ENCODE results near the gene CCDC3.
A peak's percentile ranks its signal among the peaks of the same experiment; 100 is the strongest.

Gene CCDC3

GRCh38 chr10:12947741-12948140 lies 53.8 kb downstream of the CCDC3 start:
- H3K4me3 ChIP-seq (ENCODE audit: low read depth, low read length), result no peak overlapping the region
- DNase-seq (ENCODE audit: low read depth), result no peak
- TF ChIP-seq MYC (IDR thresholded peaks at IDR 0.05; ENCODE audit: low read depth, low read length), result no peak
- no peak for TF ChIP-seq POLR2A (IDR thresholded peaks at IDR 0.05; ENCODE audit: extremely low read depth, insufficient read length)
- TF ChIP-seq MAX (IDR thresholded peaks at IDR 0.05; ENCODE audit: low read depth, low read length), result no peak
- no peak for TF ChIP-seq CTCF (IDR thresholded peaks at IDR 0.05; ENCODE audit: low read depth, low read length)

- DNase-seq (ENCODE audit: low read depth), result no peak
- no peak overlapping the region for H3K4me3 ChIP-seq (ENCODE audit: low read depth, low read length)
- TF ChIP-seq POLR2A (IDR thresholded peaks at IDR 0.05; ENCODE audit: extremely low read depth, insufficient read length) (no peak), CTCF (IDR thresholded peaks at IDR 0.05; ENCODE audit: low read depth, low read length) (no peak), MYC (IDR thresholded peaks at IDR 0.05; ENCODE audit: low read depth, low read length) (no peak), MAX (IDR thresholded peaks at IDR 0.05; ENCODE audit: low read depth, low read length) (no peak)
Measured at GRCh38 chr10:12946372-12946771, 55.1 kb downstream of the CCDC3 start.

GRCh38 chr10:12945690-12946359 lies 55.7 kb downstream of the CCDC3 start:
- no peak overlapping the region for H3K4me3 ChIP-seq (ENCODE audit: low read depth, low read length)
- peak; percentile 15 for DNase-seq (ENCODE audit: low read depth)
- TF ChIP-seq MYC (IDR thresholded peaks at IDR 0.05; ENCODE audit: low read depth, low read length), result no peak
- TF ChIP-seq MAX (IDR thresholded peaks at IDR 0.05; ENCODE audit: low read depth, low read length), result no peak
- no peak for TF ChIP-seq CTCF (IDR thresholded peaks at IDR 0.05; ENCODE audit: low read depth, low read length)
- no peak for TF ChIP-seq POLR2A (IDR thresholded peaks at IDR 0.05; ENCODE audit: extremely low read depth, insufficient read length)

GRCh38 chr10:12944931-12945330 lies 56.6 kb downstream of the CCDC3 start:
- no peak overlapping the region for H3K4me3 ChIP-seq (ENCODE audit: low read depth, low read length)
- DNase-seq (ENCODE audit: low read depth), result no peak
- TF ChIP-seq POLR2A (IDR thresholded peaks at IDR 0.05; ENCODE audit: extremely low read depth, insufficient read length), result no peak
- no peak for TF ChIP-seq MAX (IDR thresholded peaks at IDR 0.05; ENCODE audit: low read depth, low read length)
- no peak for TF ChIP-seq CTCF (IDR thresholded peaks at IDR 0.05; ENCODE audit: low read depth, low read length)
- no peak for TF ChIP-seq MYC (IDR thresholded peaks at IDR 0.05; ENCODE audit: low read depth, low read length)

- H3K4me3 ChIP-seq (ENCODE audit: low read depth, low read length), result no peak overlapping the region
- no peak for DNase-seq (ENCODE audit: low read depth)
- TF ChIP-seq CTCF (IDR thresholded peaks at IDR 0.05; ENCODE audit: low read depth, low read length), result no peak
- TF ChIP-seq MYC (IDR thresholded peaks at IDR 0.05; ENCODE audit: low read depth, low read length), result no peak
- no peak for TF ChIP-seq POLR2A (IDR thresholded peaks at IDR 0.05; ENCODE audit: extremely low read depth, insufficient read length)
- no peak for TF ChIP-seq MAX (IDR thresholded peaks at IDR 0.05; ENCODE audit: low read depth, low read length)
Measured at GRCh38 chr10:12943425-12943824, 58.1 kb downstream of the CCDC3 start.

Measured in NB4 (cell line).